Neural progenitor cell (in vitro differentiated cells): ENCODE results near the gene CYP8B1.

Experiments used
- CTCF ChIP-seq: fragments of 200-600 bp; sonication (generic); IDR thresholded peaks from 2 replicates; pipeline ENCODE4 v1.5.1; 2017; ENCODE audit warnings: antibody characterized with exemption, mild to moderate bottlenecking
- EZH2 ChIP-seq: fragments of 200-600 bp; sonication (generic); IDR thresholded peaks from 2 replicates; pipeline ENCODE4 v1.6.1; 2017; ENCODE audit warnings: antibody characterized with exemption, mild to moderate bottlenecking, moderate library complexity
- EZH2phosphoT487 ChIP-seq: fragments of 200-600 bp; sonication (generic); IDR thresholded peaks from 2 replicates; pipeline ENCODE4 v1.6.1; 2017; ENCODE audit warnings: antibody characterized with exemption

- TF ChIP-seq EZH2: no peak
- TF ChIP-seq CTCF: no peak
- TF ChIP-seq EZH2phosphoT487: no peak
These were observed 28.8 kb downstream of the CYP8B1 start for GRCh38 chr3:42846685-42847522.
